NCI-H2107 (cell line): Measurements from ENCODE around the gene MAPK8.
"Not testable (repeated sequence)": the region's sequence is repeated elsewhere in the genome, so short reads cannot be mapped to it uniquely, and the experiment has no call there.

Experiments
- DNase-seq: peaks from one replicate; lab custom pipeline; 2025; lab: John Stamatoyannopoulos, UW

The MAPK8 gene

DNA sequence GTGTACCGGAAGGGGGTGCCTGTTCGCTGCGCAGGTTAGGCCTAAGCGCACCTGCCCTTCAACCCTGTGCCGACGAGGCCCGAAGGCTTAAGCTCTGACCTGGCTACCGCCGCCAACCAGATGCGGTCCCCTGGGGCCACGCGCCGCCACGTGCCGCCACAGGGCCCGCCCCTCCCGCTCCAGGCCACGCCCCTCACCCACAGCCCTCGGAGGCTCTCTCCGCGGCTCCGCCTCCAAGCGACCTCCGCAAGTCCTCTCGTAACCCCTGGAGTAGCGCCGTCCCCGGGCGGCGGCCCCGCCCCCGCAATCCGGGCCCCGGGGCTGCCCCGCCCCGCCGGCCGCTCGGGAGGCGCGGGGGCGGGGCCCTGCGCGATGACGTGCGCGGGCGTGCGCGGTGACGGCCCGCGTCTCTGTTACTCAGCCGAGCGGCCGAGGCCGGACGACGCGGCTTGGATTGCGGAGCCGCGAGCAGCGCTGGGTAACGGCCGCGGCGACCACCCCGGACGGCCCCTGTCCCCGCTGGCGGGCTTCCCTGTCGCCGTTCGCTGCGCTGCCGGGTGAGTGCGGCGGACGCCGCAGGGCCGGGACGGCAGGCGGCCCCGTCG is at the start of gene MAPK8:
Gene MAPK8 (plus strand): TSS at position 413 of the 605 bp plus-strand sequence. CDS start 94,984 bp downstream, outside the sequence.
- DNase-seq: peak; percentile 76

DNA sequence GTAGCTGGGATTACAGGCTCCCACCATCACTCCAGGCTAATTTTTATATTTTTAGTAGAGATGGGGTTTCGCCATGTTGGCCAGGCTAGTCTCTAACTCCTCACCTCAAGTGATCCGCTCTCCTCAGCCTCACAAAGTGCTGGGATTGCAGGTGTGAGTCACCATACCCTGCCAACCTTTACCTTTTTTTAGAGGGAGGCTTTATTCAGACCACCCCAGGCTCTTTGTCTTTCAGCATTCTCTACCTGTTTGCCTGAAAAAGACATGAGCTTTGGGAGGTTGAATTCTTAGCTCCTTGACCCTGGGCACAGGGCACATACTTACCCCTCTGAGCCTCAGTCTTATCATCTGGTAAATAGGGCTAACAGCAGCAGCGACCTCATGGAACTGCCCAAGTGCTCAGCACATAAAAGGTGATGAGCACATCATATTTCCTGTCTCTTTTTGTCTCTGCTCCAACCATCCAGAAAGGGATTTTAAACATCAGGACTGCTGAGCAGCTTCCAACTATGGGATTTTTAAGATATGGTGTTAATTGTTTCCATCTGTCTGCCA is 49.0 kb upstream of the MAPK8 start:
- no peak for DNase-seq

DNA sequence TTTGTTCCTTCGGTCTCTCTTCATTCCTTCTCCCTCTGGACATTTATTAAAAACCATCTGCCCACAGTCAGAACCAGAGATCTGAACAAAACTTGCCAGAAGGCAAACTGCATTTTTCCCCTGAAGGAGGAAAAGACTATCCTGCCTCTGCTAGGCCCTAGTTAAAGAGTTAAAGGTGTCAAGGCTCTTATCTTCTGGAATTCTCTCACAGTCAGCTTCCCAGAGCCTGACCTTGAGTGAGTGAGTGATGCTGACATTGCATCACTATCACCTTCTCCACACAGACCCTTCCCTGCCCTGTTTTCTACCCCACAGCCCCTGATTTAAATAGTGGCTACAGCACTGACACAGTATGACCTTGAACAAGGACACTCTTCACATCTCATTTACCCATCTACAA is 48.4 kb upstream of the MAPK8 start:
- no peak for DNase-seq

DNA sequence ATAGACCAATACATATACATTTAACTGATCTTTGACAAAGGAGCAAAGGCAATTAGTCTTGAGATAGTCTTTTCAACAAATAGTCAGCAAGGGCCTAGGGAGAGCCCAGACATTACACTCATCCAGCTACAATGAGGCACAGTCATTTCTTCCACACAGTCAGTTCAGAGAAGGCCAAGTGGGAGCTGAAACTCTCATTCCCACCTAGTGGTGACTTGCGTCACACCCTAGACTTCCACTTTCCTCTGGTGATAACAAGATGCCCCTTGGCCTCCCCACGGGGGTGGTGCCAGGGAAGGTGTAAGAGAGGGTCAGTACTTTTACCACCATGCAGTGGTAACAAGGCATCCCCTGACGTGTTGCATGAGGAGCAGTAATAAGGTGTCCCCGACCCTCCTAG is 39.9 kb upstream of the MAPK8 start:
- no peak for DNase-seq

DNA sequence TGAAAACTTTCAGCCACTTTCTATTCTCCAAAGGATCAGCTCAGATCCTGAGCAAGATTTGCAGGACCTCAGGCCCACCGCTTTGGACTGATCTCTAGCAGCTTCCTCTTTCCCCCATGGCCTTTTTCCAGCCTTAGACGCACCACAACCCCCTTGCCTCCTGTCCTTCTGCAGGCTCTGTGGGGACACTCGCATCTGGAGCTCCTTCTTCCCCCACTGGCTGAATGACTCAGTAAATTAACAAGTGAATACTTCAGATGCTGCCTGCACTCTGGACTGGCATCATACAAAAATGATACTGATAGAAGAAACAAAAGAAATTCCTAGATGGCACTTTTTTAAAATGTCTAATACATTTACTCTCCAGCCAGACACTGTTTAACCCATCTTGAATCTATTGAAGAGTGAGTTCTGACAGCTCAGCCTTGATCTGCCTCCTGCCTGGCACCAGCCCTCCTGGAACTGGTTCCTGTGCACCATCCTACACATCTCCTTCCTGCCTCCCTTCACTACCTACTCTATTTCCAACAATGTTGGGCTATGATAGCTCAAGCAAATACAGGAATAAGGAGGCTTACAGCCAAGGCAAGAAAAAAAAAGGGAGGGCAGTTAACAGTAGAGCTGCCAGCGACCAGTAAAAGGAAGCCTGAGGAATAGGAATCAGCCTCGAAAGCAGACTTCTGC is 35.3 kb upstream of the MAPK8 start:
- DNase-seq: no peak

DNA sequence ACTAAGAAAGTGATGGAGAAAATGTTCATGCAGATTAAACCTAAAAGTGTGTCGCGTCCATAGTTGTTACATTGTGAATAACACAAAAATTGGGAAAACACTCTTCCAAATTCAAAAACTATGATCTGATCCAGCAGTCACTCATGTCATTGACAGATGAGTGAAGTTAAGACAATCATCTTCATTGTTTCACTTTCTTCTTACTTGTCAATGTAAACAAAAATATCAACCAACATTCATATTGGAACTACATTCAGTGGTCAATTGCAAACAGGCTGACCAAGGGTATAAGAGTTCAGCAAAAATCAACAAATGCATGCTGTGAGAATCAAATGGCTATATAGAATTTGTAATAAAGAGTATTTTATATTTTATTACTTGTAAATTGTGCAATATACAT is 33.8 kb upstream of the MAPK8 start:
- no peak for DNase-seq

DNA sequence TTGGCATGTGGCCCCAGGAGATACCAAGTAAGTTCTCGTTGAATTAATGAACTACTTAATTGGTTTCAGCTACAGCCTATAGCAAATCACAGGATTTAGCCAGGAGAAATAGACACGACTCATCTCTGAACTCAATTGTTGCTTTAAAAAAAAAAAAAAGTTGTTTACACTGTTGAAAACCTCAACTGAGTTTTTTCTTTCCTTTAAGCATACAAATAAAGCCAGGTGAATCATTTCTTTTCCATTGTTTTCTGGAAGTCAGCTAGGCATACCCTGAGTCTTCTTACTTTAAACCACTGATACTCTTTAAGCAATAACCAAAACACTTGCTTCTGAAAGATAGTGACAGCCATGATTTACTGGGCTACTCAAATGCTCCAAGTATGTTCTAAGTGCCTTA is 32.7 kb upstream of the MAPK8 start:
- no peak for DNase-seq

DNA sequence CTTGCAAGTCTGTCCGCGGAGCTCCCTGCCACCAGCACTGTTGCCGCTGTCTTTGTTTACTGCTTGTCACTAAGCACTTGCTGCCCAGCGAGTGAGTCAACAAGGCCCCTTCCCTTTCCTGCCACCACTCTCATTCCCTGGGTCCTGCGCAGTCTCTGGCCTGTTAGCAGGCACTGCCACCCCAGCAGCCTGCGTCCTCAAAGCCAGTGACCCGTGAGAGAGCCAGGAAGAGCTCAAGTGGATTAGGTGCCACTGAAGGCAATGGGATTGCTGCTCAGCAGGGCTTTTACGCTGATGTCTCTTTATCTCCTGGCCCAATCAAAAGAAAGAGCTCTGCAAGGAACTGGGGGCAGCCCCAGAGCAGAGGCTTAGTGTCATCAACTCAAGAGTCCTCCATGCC is 31.8 kb upstream of the MAPK8 start, which contains the start of gene FRMPD2:
Gene FRMPD2 (minus strand): TSS at position 61 of the 400 bp plus-strand sequence. CDS start 129 bp downstream, outside the sequence.
- no peak for DNase-seq

DNA sequence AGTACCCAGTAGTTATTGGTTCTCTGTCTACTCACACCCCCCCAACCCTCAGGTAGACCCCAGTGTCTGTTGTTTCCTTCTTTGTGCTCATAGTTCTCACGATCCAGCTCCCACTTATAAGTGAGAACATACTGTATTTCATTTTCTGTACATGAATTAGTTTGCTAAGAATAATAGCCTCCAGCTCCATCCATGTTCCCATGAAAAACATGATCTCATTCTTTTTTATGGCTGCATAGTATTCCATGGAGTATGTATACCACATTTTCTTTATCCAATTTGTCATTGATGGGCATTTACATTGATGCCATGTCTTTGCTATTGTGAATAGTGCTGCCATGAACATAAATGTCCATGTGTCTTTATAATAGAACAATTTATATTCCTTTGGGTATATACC is 29.4 kb upstream of the MAPK8 start:
- no peak for DNase-seq

DNA sequence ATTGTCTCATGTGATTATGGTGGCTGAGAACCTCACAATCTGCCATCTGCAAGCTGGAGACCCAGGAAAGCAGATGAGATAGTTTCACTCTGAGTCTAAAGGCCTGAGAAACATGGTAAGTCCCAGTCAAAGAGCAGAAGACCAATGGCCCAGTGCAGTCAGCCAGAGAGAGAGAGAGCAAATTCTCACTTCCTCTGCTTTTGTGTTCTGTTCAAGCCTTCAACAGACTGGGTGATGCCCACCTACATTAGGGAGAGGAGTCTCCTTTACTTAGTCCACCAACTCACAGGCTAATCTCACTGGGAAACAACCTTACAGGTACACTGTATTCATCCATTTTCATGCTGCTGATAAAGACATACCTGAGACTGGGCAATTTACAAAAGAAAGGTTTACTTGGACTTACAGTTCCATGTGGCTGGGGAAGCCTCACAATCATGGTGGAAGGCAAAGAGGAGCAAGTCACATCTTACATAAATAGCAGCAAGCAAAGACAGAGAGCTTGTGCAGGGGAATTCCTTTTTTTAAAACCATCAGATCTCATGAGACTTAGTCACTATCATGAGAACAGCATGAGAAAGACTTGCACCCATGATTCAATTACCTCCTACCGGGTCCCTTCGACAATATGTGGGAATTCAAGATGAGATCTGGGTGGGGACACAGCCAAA is 27.3 kb upstream of the MAPK8 start:
- no peak for DNase-seq

DNA sequence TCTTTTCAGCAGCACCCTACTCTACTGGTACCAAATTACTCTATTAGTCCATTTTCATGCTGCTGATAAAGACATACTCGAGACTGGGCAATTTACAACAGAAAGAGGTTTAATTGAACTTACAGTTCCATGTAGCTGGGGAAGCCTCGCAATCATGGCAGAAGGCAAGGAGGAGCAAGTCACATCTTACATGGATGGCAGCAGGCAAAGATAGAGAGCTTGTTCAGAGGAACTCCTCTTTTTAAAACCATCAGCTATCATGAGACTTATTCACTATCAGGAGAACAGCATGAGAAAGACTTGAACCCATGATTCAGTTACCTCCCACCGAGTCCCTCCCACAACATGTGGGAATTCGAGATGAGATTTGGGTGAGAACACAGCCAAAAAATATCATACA is 24.8 kb upstream of the MAPK8 start:
- not testable (repeated sequence) for DNase-seq

DNA sequence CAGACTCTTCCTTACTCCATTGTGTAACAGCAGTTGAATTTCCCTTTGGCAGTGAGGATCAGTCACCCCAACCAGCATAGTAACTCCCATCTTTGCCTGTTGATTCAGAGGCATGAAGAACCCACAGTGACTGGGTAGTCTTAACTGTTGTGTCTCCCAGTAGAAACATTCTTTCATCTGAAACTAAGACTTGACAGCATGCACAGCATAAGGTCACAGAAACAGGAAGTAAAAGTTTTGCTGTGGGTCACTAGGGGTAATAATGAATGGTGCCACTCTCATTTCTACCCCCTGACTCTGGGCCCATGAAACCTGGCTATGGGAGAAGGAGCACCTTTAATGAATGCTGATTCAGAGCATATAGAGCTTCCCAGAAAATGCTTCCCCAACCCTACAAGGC is 23.6 kb upstream of the MAPK8 start:
- DNase-seq: no peak

DNA sequence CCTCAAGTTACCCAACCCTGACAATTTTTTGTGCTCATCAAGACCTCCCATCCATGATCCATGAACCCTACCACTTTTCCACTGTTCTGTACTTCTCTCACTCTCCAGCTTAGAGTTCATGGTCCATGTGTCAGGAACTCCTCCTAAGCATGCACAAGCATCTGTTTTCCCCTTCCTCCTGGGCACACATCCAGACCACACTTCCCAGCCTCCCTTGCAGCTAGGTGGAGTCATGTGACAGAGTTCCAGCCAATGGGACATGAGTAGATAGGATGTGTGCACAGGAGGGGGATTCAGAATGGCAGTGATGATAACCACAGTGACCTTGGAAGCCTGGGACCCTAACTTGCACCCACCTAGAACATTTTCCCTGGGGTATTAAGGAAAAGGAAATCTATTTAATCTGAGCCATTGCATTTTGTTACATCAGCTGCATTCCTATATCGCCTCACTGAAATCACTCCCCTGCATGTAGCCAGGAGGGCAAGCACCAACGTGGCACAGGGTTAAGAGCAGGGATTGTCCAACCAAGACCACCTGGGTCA is 22.4 kb upstream of the MAPK8 start:
- no peak for DNase-seq

DNA sequence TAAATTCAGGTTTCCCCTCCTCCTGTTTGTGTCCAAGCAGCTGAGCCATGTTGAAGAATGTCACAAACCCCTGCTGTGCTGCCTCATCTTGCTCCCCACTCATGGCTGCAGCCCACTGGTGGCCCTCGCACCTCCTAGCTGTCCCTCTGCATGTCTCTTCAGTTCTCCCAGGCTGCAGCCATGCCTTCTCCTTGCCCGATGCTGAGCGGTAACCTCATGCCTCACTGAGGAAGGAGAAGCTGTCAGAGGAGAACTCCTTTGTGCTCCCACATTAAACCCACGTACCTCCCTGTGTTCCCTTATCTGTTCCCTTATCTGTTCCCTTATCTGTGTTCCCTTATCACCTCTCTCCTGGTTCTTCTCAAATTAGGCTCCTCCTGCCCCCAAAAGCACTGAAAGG is 21.7 kb upstream of the MAPK8 start:
- DNase-seq: no peak

DNA sequence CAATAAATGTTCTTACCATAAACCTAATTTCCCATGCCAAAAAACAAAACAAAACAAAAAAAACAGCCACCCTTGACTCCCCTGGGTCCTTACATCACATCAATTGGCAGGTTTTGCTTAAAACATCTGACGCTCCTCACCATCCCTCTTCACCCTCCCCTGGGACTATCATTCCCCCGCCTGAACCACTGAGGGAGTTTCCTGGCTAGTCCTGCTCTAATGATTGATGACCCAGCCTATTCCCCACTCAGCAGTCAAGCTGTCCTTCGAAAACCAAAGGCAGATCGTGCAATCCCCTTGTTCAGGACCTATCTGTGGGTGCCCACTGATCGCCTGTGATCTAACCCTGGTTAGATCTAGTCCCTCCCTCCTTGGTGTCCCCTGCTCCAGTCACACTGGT is 20.8 kb upstream of the MAPK8 start:
- DNase-seq: no peak

DNA sequence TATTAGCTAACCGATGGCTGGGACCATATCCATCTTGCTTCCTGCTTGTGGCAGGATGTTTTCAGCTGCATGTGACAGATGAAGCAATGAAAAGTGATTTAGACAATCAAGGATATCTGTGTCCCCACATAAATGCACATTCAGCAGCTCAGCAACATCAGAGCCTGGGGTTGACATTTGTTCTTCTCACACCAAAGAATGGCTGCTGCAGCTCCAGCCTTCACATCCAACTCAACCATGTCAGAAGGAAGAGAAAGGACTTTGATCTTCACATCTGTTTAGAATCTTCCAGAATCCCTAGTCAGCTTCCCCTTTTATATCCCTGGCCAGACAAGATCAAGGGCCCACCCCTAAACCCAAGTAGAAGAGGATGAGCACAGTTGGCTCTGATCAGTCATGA is 20.1 kb upstream of the MAPK8 start:
- DNase-seq: no peak

DNA sequence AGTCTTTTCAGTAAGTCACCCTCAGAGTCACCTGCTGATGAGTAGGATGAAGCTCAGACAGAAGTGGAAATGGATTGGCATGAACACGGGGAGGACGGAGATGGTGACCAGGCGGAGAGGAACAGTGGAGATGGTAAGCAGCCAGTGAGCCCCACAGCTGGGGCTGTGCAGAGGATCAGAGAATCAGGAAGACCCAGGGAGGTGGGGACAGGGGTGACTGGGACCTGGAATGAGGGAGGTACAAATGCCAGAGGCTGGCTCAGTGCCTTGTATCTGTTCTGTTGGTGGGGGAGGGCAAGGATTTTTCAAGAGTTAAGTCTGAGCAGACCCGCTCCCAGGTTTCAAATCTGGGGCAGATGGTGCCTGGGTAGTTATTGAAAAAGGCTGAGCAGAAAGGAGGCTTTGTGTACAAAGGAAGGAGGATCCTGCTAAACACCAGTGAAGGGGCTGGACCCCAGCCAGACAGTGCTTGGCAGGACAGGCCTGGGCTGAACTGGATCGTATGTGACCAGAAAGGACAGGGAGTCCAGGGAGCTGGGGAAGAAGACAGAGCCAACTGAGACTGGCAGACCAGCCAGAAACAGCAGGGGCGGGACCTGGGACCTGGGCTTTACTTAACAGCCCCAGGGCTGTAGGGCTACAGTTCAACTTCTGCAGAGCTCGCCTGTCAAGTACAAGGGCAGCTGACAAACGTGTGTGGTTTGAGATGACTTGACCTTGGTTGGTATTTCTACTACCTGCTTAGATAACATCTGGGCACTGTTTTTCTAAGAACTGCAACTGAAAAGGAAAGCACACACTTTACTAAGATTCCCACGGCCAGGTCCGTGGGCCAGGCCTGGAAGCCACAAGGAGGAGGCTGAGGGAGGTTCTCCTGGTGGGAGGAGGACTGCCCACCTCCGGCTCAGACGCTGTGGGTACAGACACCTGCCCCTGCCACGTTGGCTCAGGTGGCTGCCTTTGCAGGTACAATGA is 18.8 kb upstream of the MAPK8 start:
- DNase-seq: no peak

DNA sequence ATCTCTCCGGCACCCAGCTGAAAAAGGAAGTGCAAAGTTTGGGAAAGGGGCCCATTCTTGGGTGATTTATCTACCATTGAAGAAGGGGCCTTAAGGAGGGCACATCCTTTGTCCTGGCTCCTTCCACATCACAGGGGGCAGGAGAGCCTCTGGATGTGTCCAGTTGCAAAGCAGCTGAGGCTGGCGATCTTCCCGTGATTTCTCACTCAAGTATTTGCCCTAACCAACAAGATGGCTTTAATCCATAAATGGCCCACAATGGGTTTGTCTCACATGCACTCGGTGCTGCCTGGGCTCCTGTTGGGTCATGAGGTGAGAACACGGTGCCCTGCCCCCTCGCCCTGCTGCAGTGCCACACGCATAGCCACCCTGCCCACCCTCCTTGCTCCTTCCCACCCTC is 17.8 kb upstream of the MAPK8 start:
- DNase-seq: no peak

DNA sequence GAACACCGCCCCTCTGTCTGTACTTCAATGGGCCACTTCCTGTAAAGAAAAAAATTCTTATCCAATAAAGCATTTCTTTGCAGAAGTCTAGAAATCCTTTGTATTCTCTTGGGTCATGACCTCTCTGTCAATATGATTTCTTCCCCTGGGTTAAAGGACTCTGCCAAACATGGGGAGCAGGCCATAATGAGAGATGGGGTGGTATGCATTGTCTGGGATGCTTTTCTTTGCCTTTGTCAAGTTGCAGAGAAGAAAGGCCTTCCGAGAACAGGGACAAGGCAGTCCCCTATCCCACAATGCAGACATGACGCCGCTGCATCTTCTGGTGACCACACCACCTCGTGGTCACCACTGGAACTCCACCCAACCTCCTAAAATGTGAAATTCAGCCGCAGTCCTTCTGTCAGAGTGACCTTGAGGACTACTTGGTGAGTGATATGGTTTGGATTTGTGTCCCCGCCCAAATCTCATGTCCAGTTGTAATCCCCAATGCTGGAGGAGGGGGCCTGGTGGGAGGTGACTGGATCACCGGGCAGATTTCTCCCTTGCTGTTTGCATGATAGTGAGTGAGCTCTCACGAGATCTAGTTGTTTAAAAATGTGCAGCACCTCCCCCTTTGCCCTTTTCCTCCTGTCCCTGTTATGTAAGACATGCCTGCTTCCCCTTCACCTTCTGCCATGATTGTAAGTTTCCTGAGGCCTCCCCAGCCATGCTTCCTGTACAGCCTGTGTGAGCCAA is 16.8 kb upstream of the MAPK8 start:
- no peak for DNase-seq

DNA sequence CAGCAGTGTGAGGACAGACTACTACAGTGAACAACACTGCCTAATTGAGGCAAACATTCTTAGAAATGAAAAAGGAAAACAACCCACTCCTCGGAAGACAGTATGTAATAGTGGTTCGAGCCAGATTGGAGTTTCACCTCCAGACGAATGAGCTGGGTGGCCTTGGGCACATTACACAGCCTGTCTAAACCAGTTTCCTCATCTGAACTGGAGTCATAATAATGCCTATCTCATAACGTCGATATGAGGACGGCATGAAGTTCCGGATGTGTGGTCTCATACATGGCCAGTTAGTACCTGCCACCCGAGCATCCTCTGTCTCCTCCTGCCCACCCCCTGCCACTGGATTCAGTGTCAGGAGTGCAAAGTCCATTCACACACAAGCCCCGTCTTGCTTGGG is 16.2 kb upstream of the MAPK8 start:
- DNase-seq: no peak

DNA sequence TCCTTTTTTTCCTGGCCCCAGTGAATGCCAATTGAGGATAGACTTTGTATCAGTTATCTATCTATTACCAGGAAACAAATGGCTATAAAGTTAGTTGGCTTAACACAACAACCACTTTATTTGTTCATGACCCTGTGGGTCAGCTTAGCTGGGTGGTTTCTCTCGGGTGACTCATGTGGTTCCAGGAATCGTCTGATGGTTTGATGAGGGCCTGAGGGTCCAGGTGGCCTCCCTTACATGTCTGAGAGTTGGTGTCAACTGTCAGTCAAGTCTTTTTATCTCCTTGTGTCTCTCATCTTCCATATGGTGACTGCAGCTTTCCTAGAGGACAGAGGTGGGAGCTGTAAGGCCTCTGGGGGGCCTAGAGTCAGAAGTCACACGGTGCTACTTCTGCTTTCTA is 15.3 kb upstream of the MAPK8 start:
- no peak for DNase-seq
